HCT116 (cell line): ENCODE measurements around the gene ERMAP. TPM values are rescaled to one million over a fixed set of nuclear protein-coding genes. Genes with fewer than 3 reads are reported as not detected.
"Not testable (repeated sequence)": the region's sequence is repeated elsewhere in the genome, so short reads cannot be mapped to it uniquely, and the experiment has no call there.

Experiments used
- ATAC-seq: fragments of 200-7000 bp; cut with Tn5 transposase; 2 replicates; pipeline ENCODE4 v1.9.1; 2020; ENCODE audit warnings: mild to moderate bottlenecking, moderate library complexity
- BruUV-seq: library from RNA; stranded (reverse); fragments of 400-500 nt; replicated peaks from 2 replicates; lab custom pipeline; 2021; lab: Mats Ljungman, UMichigan
- CTCF ChIA-PET: fragments of 300-600 bp; sonication (Branson Sonifier 250); formaldehyde crosslinking; loops from one replicate; lab custom pipeline; 2021; ENCODE audit warnings: antibody characterized with exemption; lab: Charles Lee
- POLR2A ChIA-PET: fragments of 300-600, 350-600 bp; sonication (Branson Sonifier 250); formaldehyde crosslinking; loops from one replicate; lab custom pipeline; 2021; ENCODE audit warnings: antibody characterized with exemption; lab: Charles Lee
- RAD21 ChIA-PET, 2 experiments: fragments of 300-600 bp; sonication (Branson Sonifier 250); formaldehyde crosslinking; loops; one replicate each; lab custom pipeline; 2023; ENCODE audit warnings: low total read pairs in 2 of 2; ENCODE audit not compliant: uncharacterized antibody in 2 of 2, unreplicated experiment in 2 of 2, low non-redundant PET in 1 of 2; lab: Charles Lee
- DNase-seq: peaks from one replicate; pipeline ENCODE4 v3.0.0-alpha.2; 2010; ENCODE audit warnings: low read depth, low spot score
- H2AFZ ChIP-seq: fragments of 200-600 bp; shearing (Covaris generic), sonication (generic); 2 replicates; pipeline ENCODE4 v1.6.1; 2017; ENCODE audit warnings: low read depth, mixed run types, mixed read lengths, antibody characterized with exemption, low read length; ENCODE audit not compliant: poor library complexity, severe bottlenecking
- H3K27ac ChIP-seq: 2 replicates; pipeline ENCODE4 v1.5.1; 2012; ENCODE audit warnings: low read depth, low read length
- H3K27me3 ChIP-seq: fragments of 200-600 bp; sonication (generic); 2 replicates; pipeline ENCODE4 v1.6.1; 2016; ENCODE audit warnings: mixed run types, low read length, mixed read lengths; ENCODE audit not compliant: insufficient read depth
- H3K36me3 ChIP-seq, 2 experiments: fragments of 200-500 bp in 1 of 2; fragments of 200-600 bp in 1 of 2; sonication (Bioruptor generic) in 1 of 2; sonication (generic) in 1 of 2; 2 replicates each; pipeline versions ENCODE4 v1.5.1 to v1.6.1; 2014 to 2016; ENCODE audit warnings: low read length in 2 of 2, inconsistent platforms in 1 of 2, mixed read lengths in 1 of 2, mixed run types in 1 of 2; ENCODE audit not compliant: insufficient read depth in 2 of 2, control insufficient read depth in 1 of 2
- H3K4me1 ChIP-seq, 2 experiments: fragments of 200-600 bp in 1 of 2; sonication (generic) in 1 of 2; 2 replicates each; pipeline versions ENCODE4 v1.5.1 to v1.6.1; 2012 to 2017; ENCODE audit warnings: low read length in 2 of 2, inconsistent platforms in 1 of 2, mild to moderate bottlenecking in 1 of 2, mixed read lengths in 1 of 2, mixed run types in 1 of 2, moderate library complexity in 1 of 2; ENCODE audit not compliant: insufficient read depth in 2 of 2, control insufficient read depth in 1 of 2
- H3K4me2 ChIP-seq: fragments of 200-600 bp; sonication (generic); 2 replicates; pipeline ENCODE4 v1.6.1; 2017; ENCODE audit warnings: mixed run types, low read length, mixed read lengths
- H3K4me3 ChIP-seq, 2 experiments: fragments of 200-600 bp in 1 of 2; sonication (generic) in 1 of 2; replicated peaks in 1 of 2; 2 replicates each; pipeline ENCODE4 v1.5.1; 2011 to 2016; ENCODE audit warnings: low read length in 2 of 2, control low read depth in 1 of 2, low read depth in 1 of 2, mild to moderate bottlenecking in 1 of 2, mixed read lengths in 1 of 2, mixed run types in 1 of 2
- H3K79me2 ChIP-seq: fragments of 200-600 bp; sonication (generic); 2 replicates; pipeline ENCODE4 v1.6.1; 2017; ENCODE audit warnings: mild to moderate bottlenecking, mixed run types, low read length, moderate library complexity, mixed read lengths; ENCODE audit not compliant: insufficient read depth
- H3K9ac ChIP-seq: fragments of 200-600 bp; sonication (generic); 2 replicates; pipeline ENCODE4 v1.6.1; 2016; ENCODE audit warnings: low read length, mixed read lengths
- H3K9me2 ChIP-seq: fragments of 200-600 bp; sonication (generic), shearing (Covaris generic); 2 replicates; pipeline ENCODE4 v1.6.1; 2017; ENCODE audit warnings: mixed run types, mild to moderate bottlenecking, moderate library complexity; ENCODE audit not compliant: insufficient read depth
- H3K9me3 ChIP-seq, 2 experiments: fragments of 200-500 bp in 1 of 2; fragments of 200-600 bp in 1 of 2; sonication (Bioruptor generic) in 1 of 2; sonication (generic) in 1 of 2; 2 replicates each; pipeline ENCODE4 v1.6.1; 2014 to 2017; ENCODE audit warnings: low read length in 2 of 2, mixed read lengths in 2 of 2, inconsistent platforms in 1 of 2, low read depth in 1 of 2, mild to moderate bottlenecking in 1 of 2, mixed run types in 1 of 2, moderate library complexity in 1 of 2; ENCODE audit not compliant: control insufficient read depth in 1 of 2, insufficient read depth in 1 of 2
- H4K20me1 ChIP-seq: fragments of 200-600 bp; sonication (generic), shearing (Covaris generic); 2 replicates; pipeline ENCODE4 v1.6.1; 2017; ENCODE audit warnings: mixed run types, mild to moderate bottlenecking, moderate library complexity; ENCODE audit not compliant: insufficient read depth
- CBX3 ChIP-seq: IDR thresholded peaks from 2 replicates; pipeline ENCODE4 v1.6.1; 2012; ENCODE audit warnings: low read depth
- CEBPB ChIP-seq: IDR thresholded peaks from 2 replicates; pipeline ENCODE4 v1.6.1; 2012; ENCODE audit warnings: low read depth
- EGR1 ChIP-seq: IDR thresholded peaks from 2 replicates; pipeline ENCODE4 v1.6.1; 2012; ENCODE audit warnings: low read depth
- ELF1 ChIP-seq: IDR thresholded peaks from 2 replicates; pipeline ENCODE4 v1.6.1; 2012; ENCODE audit warnings: low read depth, borderline replicate concordance
- EZH2phosphoT487 ChIP-seq: fragments of 200-600 bp; IDR thresholded peaks from 2 replicates; pipeline ENCODE4 v1.6.1; 2018; ENCODE audit warnings: antibody characterized with exemption, borderline replicate concordance
- FOSL1 ChIP-seq: IDR thresholded peaks from 2 replicates; pipeline ENCODE4 v1.6.1; 2012; ENCODE audit warnings: low read depth
- JUND ChIP-seq: IDR thresholded peaks from 2 replicates; pipeline ENCODE4 v1.6.1; 2012
- POLR2A ChIP-seq: IDR thresholded peaks from 2 replicates; pipeline ENCODE4 v1.7.0; 2011; ENCODE audit warnings: borderline replicate concordance; ENCODE audit not compliant: insufficient read depth, insufficient read length; ENCODE audit errors: extremely low read depth
- POLR2AphosphoS5 ChIP-seq: IDR thresholded peaks from 2 replicates; pipeline ENCODE4 v1.6.1; 2011; ENCODE audit warnings: mild to moderate bottlenecking, low read depth, low read length, moderate library complexity
- SIN3A ChIP-seq: IDR thresholded peaks from 2 replicates; pipeline ENCODE4 v1.6.1; 2012; ENCODE audit warnings: low read depth
- SP1 ChIP-seq: IDR thresholded peaks from 2 replicates; pipeline ENCODE4 v1.6.1; 2012; ENCODE audit warnings: low read depth
- SRF ChIP-seq: IDR thresholded peaks from 2 replicates; pipeline ENCODE4 v1.6.1; 2012; ENCODE audit warnings: low read depth
- TCF7L2 ChIP-seq: IDR thresholded peaks from 2 replicates; pipeline ENCODE4 v1.7.0; 2011; ENCODE audit warnings: borderline replicate concordance, inconsistent platforms; ENCODE audit not compliant: insufficient read depth, insufficient read length; ENCODE audit errors: extremely low read depth
- ZFX ChIP-seq: fragments of 450-650 bp; IDR thresholded peaks from 2 replicates; pipeline ENCODE4 v1.6.1; 2017
- ZNF274 ChIP-seq: fragments of 200-500 bp; sonication (Bioruptor generic); IDR thresholded peaks from 2 replicates; pipeline ENCODE4 v1.6.1; 2014; ENCODE audit warnings: mild to moderate bottlenecking, low read depth, low read length, inconsistent platforms
- intact Hi-C: fragments of 100-400 bp; cut with micrococcal nuclease; formaldehyde crosslinking; loops from 2 replicates; pipeline ENCODE4 v1.10.0; 2022
- total RNA-seq: library from RNA; stranded (reverse); gene quantifications from one replicate; pipeline ENCODE4 v1.2.1, GENCODE V29; 2021; ENCODE audit not compliant: unreplicated experiment
- TF ChIP-seq, protein P1 (sequence below): IDR thresholded peaks from 2 replicates; pipeline ENCODE4 v1.6.1; 2012
- TF ChIP-seq, protein P2 (sequence below): IDR thresholded peaks from 2 replicates; pipeline ENCODE4 v1.6.1; 2011; ENCODE audit warnings: mild to moderate bottlenecking, low read length, moderate library complexity; ENCODE audit not compliant: insufficient replicate concordance; ENCODE audit errors: extremely low read depth
- TF ChIP-seq, protein P3 (sequence below): IDR thresholded peaks from 2 replicates; pipeline ENCODE4 v1.6.1; 2012; ENCODE audit warnings: low read depth

Gene ERMAP
- total RNA-seq, 1 experiment from 2014 or later, result 5.4 TPM

DNA sequence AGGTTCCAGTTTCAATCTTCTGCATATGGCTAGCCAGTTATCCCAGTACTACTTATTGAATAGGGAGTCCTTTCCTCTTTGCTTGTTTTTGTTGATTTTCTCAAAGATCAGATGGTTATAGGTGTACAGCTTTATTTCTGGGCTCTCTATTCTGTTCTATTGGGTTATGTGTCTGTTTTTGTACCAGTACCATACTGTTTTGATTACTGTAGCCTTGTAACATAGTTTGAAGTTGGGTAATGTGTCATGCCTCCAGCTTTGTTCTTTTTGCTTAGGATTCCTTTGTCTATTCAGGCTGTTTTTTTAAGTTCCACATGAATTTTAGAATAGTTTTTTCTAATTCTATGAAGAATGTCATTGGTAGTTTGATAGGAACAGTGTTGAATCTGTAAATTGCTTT lies 56.2 kb downstream of the ERMAP start:
- POLR2A ChIA-PET, DNase-seq, ATAC-seq, H2AFZ ChIP-seq, BruUV-seq, CTCF ChIA-PET, H3K4me1 ChIP-seq, H4K20me1 ChIP-seq, RAD21 ChIA-PET, H3K9me2 ChIP-seq, H3K27ac ChIP-seq, H3K36me3 ChIP-seq, H3K79me2 ChIP-seq, H3K27me3 ChIP-seq, H3K4me3 ChIP-seq, H3K9me3 ChIP-seq, H3K9ac ChIP-seq, H3K4me2 ChIP-seq, intact Hi-C loops: not testable (repeated sequence)
- peak; percentile 50; the same call in 1 of the 2 replicates for TF ChIP-seq CBX3

- intact Hi-C loops, result no loop called here
- DNase-seq (no peak), ATAC-seq (no peak)
- Histone ChIP-seq H3K79me2 (no peaks in the 10 kb centered on the region), H2AFZ (no peak overlapping the region), H3K27me3 (no peaks in the 10 kb centered on the region), H3K4me1 (no peaks in the 10 kb centered on the region), H3K36me3 (no peaks in the 10 kb centered on the region), H3K4me3 (no peak overlapping the region), H3K4me2 (no peak overlapping the region), H4K20me1 (no peaks in the 10 kb centered on the region), H3K9ac (no peak overlapping the region), H3K9me2 (no peaks in the 10 kb centered on the region), H3K9me3 (no peaks in the 10 kb centered on the region), H3K27ac (no peak overlapping the region)
- ChIA-PET RAD21 (no interaction called here), CTCF (no interaction called here), POLR2A (interaction anchor here (0.7 kb wide), 1 partner anchor 8 kb away, joined by 6 read pairs; no protein-coding TSS in a partner anchor)
- BruUV-seq, result no TSS peak
- TF ChIP-seq, protein P1, sequence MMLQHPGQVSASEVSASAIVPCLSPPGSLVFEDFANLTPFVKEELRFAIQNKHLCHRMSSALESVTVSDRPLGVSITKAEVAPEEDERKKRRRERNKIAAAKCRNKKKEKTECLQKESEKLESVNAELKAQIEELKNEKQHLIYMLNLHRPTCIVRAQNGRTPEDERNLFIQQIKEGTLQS, result no peak
- TF ChIP-seq SIN3A (no peak), FOSL1 (no peak), ELF1 (no peak), CBX3 (no peak), TCF7L2 (no peak), SRF (no peak), EZH2phosphoT487 (no peak), ZNF274 (no peak), JUND (no peak), POLR2AphosphoS5 (no peak), CEBPB (no peak), SP1 (no peak), ZFX (no peak), POLR2A (no peak), EGR1 (no peak)
- TF ChIP-seq, protein P2, sequence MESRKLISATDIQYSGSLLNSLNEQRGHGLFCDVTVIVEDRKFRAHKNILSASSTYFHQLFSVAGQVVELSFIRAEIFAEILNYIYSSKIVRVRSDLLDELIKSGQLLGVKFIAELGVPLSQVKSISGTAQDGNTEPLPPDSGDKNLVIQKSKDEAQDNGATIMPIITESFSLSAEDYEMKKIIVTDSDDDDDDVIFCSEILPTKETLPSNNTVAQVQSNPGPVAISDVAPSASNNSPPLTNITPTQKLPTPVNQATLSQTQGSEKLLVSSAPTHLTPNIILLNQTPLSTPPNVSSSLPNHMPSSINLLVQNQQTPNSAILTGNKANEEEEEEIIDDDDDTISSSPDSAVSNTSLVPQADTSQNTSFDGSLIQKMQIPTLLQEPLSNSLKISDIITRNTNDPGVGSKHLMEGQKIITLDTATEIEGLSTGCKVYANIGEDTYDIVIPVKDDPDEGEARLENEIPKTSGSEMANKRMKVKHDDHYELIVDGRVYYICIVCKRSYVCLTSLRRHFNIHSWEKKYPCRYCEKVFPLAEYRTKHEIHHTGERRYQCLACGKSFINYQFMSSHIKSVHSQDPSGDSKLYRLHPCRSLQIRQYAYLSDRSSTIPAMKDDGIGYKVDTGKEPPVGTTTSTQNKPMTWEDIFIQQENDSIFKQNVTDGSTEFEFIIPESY, result no peak
- TF ChIP-seq, protein P3, sequence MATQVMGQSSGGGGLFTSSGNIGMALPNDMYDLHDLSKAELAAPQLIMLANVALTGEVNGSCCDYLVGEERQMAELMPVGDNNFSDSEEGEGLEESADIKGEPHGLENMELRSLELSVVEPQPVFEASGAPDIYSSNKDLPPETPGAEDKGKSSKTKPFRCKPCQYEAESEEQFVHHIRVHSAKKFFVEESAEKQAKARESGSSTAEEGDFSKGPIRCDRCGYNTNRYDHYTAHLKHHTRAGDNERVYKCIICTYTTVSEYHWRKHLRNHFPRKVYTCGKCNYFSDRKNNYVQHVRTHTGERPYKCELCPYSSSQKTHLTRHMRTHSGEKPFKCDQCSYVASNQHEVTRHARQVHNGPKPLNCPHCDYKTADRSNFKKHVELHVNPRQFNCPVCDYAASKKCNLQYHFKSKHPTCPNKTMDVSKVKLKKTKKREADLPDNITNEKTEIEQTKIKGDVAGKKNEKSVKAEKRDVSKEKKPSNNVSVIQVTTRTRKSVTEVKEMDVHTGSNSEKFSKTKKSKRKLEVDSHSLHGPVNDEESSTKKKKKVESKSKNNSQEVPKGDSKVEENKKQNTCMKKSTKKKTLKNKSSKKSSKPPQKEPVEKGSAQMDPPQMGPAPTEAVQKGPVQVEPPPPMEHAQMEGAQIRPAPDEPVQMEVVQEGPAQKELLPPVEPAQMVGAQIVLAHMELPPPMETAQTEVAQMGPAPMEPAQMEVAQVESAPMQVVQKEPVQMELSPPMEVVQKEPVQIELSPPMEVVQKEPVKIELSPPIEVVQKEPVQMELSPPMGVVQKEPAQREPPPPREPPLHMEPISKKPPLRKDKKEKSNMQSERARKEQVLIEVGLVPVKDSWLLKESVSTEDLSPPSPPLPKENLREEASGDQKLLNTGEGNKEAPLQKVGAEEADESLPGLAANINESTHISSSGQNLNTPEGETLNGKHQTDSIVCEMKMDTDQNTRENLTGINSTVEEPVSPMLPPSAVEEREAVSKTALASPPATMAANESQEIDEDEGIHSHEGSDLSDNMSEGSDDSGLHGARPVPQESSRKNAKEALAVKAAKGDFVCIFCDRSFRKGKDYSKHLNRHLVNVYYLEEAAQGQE, result no peak
Measured at GRCh38 chr1:42873670-42874069, 56.7 kb downstream of the ERMAP start.
